Suppressor macrophage (primary cell): ENCODE measurements around the gene PI4KB.

Experiments used
- DNase-seq, 4 experiments: peaks; one replicate each; pipeline ENCODE4 v3.0.0-alpha.2; 2020 to 2022

PI4KB gene

GRCh38 chr1:151281225-151281968, 45.8 kb downstream of the PI4KB start:
- peak; percentile 99 for DNase-seq

- peak; percentile 67 to 94 (median 79) for DNase-seq
These were observed 50.0 kb downstream of the PI4KB start for GRCh38 chr1:151277249-151277648.

- peak; percentile 23 to 63 (median 50) for DNase-seq
These were observed 51.9 kb downstream of the PI4KB start for GRCh38 chr1:151275341-151275740.

- DNase-seq = no peak
These were observed 53.2 kb downstream of the PI4KB start for GRCh38 chr1:151273924-151274466.

DNA sequence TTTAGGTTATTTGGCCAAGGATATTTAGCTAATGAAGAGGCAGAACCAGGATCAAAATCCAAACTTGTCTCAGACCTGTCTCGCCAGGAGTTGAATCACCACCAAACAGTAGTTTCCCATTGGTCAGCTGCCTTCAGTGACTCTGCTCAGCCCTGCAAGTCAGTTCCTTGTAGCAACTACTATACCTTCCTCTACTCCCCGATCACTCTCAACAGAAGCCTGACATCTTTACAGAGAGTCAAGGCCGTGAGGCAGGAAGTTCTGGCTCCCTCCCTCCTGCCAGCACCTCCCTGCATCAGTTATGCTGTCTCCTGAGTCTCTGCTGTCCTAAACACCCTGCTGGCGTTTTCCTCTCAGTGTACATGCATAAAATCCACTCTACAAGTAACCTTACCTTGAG, 59.5 kb downstream of the PI4KB start:
- no peak for DNase-seq

- no peak for DNase-seq
These were observed 60.4 kb downstream of the PI4KB start for GRCh38 chr1:151266821-151267220.

- no peak for DNase-seq
These were observed 60.9 kb downstream of the PI4KB start for GRCh38 chr1:151266315-151266714.

DNA sequence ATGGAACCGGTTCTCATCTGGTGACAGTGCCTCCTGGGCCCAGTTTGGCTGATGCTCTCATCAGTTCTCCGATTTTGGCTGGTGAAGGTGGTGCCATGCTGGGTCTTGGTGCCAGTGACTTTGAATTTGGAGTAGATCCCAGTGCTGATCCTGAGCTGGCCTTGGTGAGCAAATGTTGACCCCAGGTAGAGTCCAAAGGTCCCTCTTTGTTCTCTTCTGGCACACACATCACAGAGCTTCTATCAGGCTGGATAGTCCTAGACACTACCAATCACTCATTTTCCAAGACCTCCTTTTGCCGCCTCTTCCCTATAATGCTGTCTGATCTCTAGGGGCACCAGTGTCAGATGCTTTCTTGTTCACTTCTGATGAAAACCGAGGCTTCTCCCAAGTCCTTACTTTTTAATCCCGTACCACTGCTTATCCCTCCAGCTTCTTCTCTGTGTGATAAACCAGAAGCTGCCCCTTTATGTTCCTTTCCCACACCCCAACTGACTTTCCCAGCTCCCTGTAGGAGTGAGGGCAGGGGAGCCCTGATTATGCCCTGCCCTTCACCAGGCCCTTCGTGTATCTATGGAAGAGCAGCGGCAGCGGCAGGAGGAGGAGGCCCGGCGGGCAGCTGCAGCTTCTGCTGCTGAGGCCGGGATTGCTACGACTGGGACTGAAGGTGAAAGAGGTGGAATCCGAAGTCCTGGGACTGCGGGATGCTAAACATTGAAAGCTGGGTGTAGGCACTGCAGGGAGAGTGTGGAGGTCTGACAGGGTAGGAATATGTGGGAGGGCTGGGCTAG, 61.6 kb downstream of the PI4KB start:
- DNase-seq = no peak

DNA sequence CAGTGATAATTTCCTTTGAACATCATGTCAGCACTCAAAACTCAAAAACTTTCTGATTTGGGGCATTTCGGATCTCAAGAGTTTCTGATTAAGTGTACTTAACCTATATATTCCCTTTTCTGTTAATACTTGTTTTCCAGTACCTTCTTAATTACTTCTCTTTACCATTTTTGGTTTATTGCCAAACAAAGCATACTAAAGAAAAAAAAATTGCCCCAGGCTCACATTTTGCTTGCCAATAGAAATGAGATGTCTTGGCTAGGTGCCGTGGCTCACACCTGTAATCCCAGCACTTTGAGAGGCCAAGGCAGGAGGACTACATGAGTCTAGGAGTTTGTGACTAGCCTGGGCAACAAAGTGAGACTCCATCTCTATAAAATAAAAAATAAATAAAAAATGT, 67.9 kb downstream of the PI4KB start:
- DNase-seq = no peak

- DNase-seq = peak in 1 of 4 experiments; percentile 8
These were observed 71.8 kb downstream of the PI4KB start for GRCh38 chr1:151255381-151255780.

DNA sequence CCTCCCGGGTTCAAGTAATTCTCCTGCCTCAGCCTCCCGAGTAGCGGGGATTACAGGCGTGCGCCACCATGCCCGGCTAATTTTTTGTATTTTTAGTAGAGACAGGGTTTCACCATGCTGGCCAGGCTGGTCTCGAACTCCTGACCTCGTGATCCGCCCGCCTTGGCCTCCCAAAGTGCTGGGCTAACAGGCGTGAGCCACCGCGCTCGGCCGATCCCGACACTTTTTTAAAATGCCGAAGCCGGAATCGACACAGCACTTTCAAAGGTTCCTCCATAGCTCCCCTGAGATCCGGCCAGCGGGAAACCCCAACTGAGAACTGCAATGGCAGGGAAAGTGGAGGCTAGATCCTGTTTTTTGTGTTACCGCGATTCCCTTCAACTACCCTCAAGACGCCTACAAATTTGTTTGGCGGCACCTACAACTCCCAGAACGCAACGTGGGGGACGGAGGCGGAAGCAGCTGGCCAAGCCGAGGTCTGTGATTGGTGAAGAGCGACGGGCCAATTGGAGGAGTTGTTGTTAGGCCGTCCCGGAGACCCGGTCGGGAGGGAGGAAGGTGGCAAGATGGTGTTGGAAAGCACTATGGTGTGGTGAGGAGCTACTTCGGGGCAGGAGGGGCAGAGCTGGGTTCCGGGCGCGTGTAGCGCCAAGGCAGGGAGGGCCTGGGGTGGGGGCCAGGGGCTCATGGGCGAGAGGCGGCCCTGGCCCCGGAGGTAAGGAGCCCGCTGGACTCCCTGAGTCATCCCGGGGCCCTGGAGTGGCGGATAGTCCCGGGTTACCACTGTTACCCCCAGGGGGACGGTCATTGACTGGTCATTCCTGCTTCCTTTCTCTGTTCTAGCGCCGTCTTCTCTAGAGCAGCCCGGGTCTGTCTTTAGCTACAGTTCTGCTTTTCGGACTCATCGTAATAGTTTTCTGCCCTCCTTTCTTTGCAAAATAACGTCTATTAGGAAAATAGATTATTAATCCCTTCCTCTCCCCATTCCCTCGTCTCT, 72.7 kb downstream of the PI4KB start, which contains the start of gene PSMD4:
TSS of gene PSMD4 (plus strand) at position 518 of the 997 bp plus-strand sequence. CDS start at position 567, 49 bp downstream.
- peak; percentile 98 to 99 (median 98) for DNase-seq

- peak; percentile 76 to 91 (median 85) for DNase-seq
These were observed 75.4 kb downstream of the PI4KB start for GRCh38 chr1:151251656-151252470.

- peak; percentile 11 to 52 (median 46) for DNase-seq
These were observed 80.4 kb downstream of the PI4KB start for GRCh38 chr1:151246786-151247185.

DNA sequence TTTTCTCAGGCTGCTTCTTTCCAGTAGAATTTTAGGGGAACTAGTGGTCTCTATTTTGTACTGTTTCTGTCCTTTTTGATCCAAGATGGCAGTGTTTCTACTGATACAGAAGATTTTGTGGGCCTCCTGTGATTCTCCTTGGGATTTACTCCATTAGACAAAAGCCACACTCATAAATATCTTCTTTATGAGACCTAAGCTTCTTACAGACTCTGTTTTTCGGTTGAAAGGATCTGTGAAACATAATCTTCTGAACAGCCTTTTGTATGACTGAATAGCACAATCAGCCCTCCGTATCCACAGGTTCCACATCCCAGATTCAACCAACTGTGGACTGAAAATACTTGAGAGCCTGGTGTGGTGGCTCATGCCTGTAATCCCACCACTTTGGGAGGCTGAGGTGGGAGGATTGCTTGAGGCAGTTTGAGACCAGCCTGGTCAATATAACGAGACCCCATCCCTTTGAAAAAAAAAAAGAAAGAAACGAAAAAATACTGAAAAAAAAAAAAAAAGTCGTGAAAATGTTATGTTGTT, 83.5 kb downstream of the PI4KB start:
- no peak for DNase-seq

GRCh38 chr1:151242442-151242841, 84.8 kb downstream of the PI4KB start:
- no peak for DNase-seq
